C4-2B (cell line): Measurements from ENCODE around the gene CFAP54.

Source experiments
- H3K27ac ChIP-seq: fragments of 450-650 bp; 2 replicates; pipeline ENCODE4 v1.5.1; 2017
- CTCF ChIP-seq: fragments of 450-650 bp; conservative IDR thresholded peaks from 2 replicates; pipeline ENCODE4 v1.5.1; 2017; ENCODE audit warnings: mild to moderate bottlenecking
- ZFX ChIP-seq: fragments of 450-650 bp; IDR thresholded peaks from 2 replicates; pipeline ENCODE4 v1.6.1; 2017

Gene CFAP54

GRCh38 chr12:96812153-96812552, 322.8 kb downstream of the CFAP54 start:
- no peak for TF ChIP-seq CTCF
- no peak for TF ChIP-seq ZFX
- H3K27ac ChIP-seq = no peak overlapping the region

- H3K27ac ChIP-seq = no peak overlapping the region
- no peak for TF ChIP-seq ZFX
- TF ChIP-seq CTCF = no peak
Observed at GRCh38 chr12:96814200-96814599, 324.8 kb downstream of the CFAP54 start.

- TF ChIP-seq ZFX (no peak), CTCF (no peak)
- no peak overlapping the region for H3K27ac ChIP-seq
Observed at GRCh38 chr12:96821592-96821991, 332.2 kb downstream of the CFAP54 start.

- TF ChIP-seq ZFX (no peak), CTCF (no peak)
- no peak overlapping the region for H3K27ac ChIP-seq
Observed at GRCh38 chr12:96822641-96823040, 333.3 kb downstream of the CFAP54 start.

- TF ChIP-seq CTCF (no peak), ZFX (no peak)
- H3K27ac ChIP-seq = no peak overlapping the region
Observed at GRCh38 chr12:96824074-96824837, 334.9 kb downstream of the CFAP54 start.

GRCh38 chr12:96824838-96825236, 335.5 kb downstream of the CFAP54 start:
- no peak overlapping the region for H3K27ac ChIP-seq
- no peak for TF ChIP-seq ZFX
- TF ChIP-seq CTCF = no peak

GRCh38 chr12:96828169-96828789, 338.9 kb downstream of the CFAP54 start:
- TF ChIP-seq ZFX = no peak
- TF ChIP-seq CTCF = no peak; the same call in 1 of the 2 replicates
- H3K27ac ChIP-seq = no peak overlapping the region
